Measurements from ENCODE around the gene RHBDF2. TPM values are rescaled to one million over a fixed set of nuclear protein-coding genes. Genes with fewer than 3 reads are reported as not detected.
A peak's percentile ranks its signal among the peaks of the same experiment; 100 is the strongest.

Gene RHBDF2
- total RNA-seq = 30.0 and 40.1 TPM in 2 replicates

- DNase-seq (ENCODE audit: low read depth) = peak; percentile 56
Observed at GRCh38 chr17:76501018-76501826, at the start of gene RHBDF2. TSS of gene RHBDF2 (minus strand) at chr17:76501423. CDS start at chr17:76481524, 19,899 bp downstream.

- DNase-seq (ENCODE audit: low read depth) = no peak
Observed at GRCh38 chr17:76549539-76549938, 48.3 kb upstream of the RHBDF2 start.

- DNase-seq (ENCODE audit: low read depth) = no peak
Observed at GRCh38 chr17:76549215-76549518, 47.9 kb upstream of the RHBDF2 start.

GRCh38 chr17:76548378-76549214, 47.4 kb upstream of the RHBDF2 start:
- no peak for DNase-seq (ENCODE audit: low read depth)

- no peak for DNase-seq (ENCODE audit: low read depth)
Observed at GRCh38 chr17:76547642-76548202, 46.5 kb upstream of the RHBDF2 start.

- no peak for DNase-seq (ENCODE audit: low read depth)
Observed at GRCh38 chr17:76547183-76547641, 46.0 kb upstream of the RHBDF2 start.

GRCh38 chr17:76546556-76547182, 45.4 kb upstream of the RHBDF2 start:
- no peak for DNase-seq (ENCODE audit: low read depth)

GRCh38 chr17:76545918-76546555, 44.8 kb upstream of the RHBDF2 start:
- DNase-seq (ENCODE audit: low read depth) = no peak

GRCh38 chr17:76544546-76545365, 43.5 kb upstream of the RHBDF2 start:
- DNase-seq (ENCODE audit: low read depth) = no peak

- no peak for DNase-seq (ENCODE audit: low read depth)
Observed at GRCh38 chr17:76543826-76544545, 42.8 kb upstream of the RHBDF2 start.

- DNase-seq (ENCODE audit: low read depth) = no peak
Observed at GRCh38 chr17:76543482-76543825, 42.2 kb upstream of the RHBDF2 start.

GRCh38 chr17:76542984-76543383, 41.8 kb upstream of the RHBDF2 start:
- DNase-seq (ENCODE audit: low read depth) = no peak

- DNase-seq (ENCODE audit: low read depth) = no peak
Observed at GRCh38 chr17:76542566-76542971, 41.3 kb upstream of the RHBDF2 start.

GRCh38 chr17:76541739-76542454, 40.7 kb upstream of the RHBDF2 start:
- no peak for DNase-seq (ENCODE audit: low read depth)

- peak; percentile 92 for DNase-seq (ENCODE audit: low read depth)
Observed at GRCh38 chr17:76540381-76541300, 39.4 kb upstream of the RHBDF2 start.

- DNase-seq (ENCODE audit: low read depth) = no peak
Observed at GRCh38 chr17:76539631-76540271, 38.5 kb upstream of the RHBDF2 start, which contains the start of gene PRCD. TSS of gene PRCD (plus strand) at chr17:76540044. CDS start at chr17:76540142, 98 bp downstream.

- DNase-seq (ENCODE audit: low read depth) = no peak
Observed at GRCh38 chr17:76538941-76539570, 37.8 kb upstream of the RHBDF2 start.
